ENCODE data around the gene THOP1. TPM values are rescaled to one million over a fixed set of nuclear protein-coding genes. Genes with fewer than 3 reads are reported as not detected.

THOP1 gene
- total RNA-seq, 1 donor from 2014 or later: 60.9 TPM

DNA sequence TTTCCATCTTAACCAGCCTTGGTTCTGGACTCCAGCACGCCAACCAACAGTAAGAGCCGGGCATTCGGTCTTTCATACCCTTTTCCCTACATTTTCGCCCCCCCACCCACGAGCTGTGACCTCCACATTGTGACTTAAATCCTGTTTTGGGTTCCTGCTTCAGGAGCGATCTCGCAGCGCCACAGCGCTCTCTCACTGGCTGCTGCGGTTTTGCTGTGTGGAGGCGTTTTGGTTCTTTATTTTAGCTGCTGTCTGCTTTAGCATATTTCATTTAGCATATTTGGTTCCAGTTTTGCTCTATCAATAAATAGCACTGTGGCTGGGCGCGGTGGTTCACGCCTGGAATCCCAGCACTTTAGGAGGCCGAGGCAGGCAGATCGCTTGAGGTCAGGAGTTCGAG lies 25.9 kb upstream of the THOP1 start:
- intact Hi-C loops (cut with micrococcal nuclease): no loop called here
- Histone ChIP-seq H3K9me3 (replicated peaks) (no peaks in the 10 kb centered on the region), H3K36me3 (peaks cover 99% of the 10 kb centered on the region), H3K4me3 (no peak overlapping the region), H3K27ac (replicated peaks) (no peak overlapping the region), H3K27me3 (ENCODE audit: low read depth) (no peaks in the 10 kb centered on the region), H3K4me1 (no peaks in the 10 kb centered on the region)
- TF ChIP-seq CTCF (IDR thresholded peaks at IDR 0.05; ENCODE audit: borderline replicate concordance): no peak
- no peak for DNase-seq

DNA sequence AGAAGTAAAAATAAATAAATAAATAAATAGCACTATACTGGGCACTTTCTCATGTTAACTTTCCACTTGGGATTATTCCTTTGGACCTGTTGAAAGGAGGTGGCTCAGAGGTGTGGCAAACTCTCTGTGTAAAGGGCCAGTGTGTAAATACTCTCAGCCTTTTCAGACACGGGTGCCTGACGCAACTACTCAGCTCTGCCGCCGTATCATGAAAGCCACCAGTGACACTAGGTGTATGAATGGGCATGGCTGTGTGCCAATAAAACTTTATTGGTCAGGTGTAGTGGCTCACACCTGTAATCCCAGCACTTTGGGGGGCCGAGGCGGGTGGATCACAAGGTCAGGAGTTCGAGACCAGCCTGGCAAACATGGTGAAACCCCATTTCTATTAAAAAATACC lies 25.3 kb upstream of the THOP1 start:
- Histone ChIP-seq H3K4me1 (no peaks in the 10 kb centered on the region), H3K27ac (replicated peaks) (no peak overlapping the region), H3K36me3 (peaks cover 99% of the 10 kb centered on the region), H3K4me3 (no peak overlapping the region), H3K9me3 (replicated peaks) (no peaks in the 10 kb centered on the region), H3K27me3 (ENCODE audit: low read depth) (no peaks in the 10 kb centered on the region)
- no peak for TF ChIP-seq CTCF (IDR thresholded peaks at IDR 0.05; ENCODE audit: borderline replicate concordance)
- intact Hi-C loops (cut with micrococcal nuclease): no loop called here
- no peak for DNase-seq

DNA sequence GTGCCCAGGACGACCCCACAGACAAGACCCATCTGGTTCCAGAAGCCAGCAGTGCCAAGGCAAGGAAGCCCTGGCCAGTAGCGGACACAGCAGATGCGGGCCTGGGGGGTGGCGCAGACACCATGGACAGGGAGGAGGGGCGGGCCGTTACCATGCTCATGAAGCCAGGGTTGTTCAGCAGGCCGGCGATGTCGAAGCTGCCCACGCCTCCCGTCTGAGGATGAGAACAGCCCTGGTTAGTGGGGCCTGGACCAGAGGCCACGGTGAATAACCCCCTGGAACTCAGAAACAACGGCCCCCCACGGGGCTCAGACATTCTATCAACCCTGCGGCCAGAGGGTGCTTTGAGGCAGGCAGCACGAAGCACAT lies 24.0 kb upstream of the THOP1 start:
- Histone ChIP-seq H3K36me3 (peaks cover 99% of the 10 kb centered on the region), H3K4me3 (no peak overlapping the region), H3K27ac (replicated peaks) (no peak overlapping the region), H3K4me1 (no peaks in the 10 kb centered on the region), H3K27me3 (ENCODE audit: low read depth) (no peaks in the 10 kb centered on the region), H3K9me3 (replicated peaks) (no peaks in the 10 kb centered on the region)
- no peak for TF ChIP-seq CTCF (IDR thresholded peaks at IDR 0.05; ENCODE audit: borderline replicate concordance)
- no peak for DNase-seq
- intact Hi-C loops (cut with micrococcal nuclease): no loop called here

DNA sequence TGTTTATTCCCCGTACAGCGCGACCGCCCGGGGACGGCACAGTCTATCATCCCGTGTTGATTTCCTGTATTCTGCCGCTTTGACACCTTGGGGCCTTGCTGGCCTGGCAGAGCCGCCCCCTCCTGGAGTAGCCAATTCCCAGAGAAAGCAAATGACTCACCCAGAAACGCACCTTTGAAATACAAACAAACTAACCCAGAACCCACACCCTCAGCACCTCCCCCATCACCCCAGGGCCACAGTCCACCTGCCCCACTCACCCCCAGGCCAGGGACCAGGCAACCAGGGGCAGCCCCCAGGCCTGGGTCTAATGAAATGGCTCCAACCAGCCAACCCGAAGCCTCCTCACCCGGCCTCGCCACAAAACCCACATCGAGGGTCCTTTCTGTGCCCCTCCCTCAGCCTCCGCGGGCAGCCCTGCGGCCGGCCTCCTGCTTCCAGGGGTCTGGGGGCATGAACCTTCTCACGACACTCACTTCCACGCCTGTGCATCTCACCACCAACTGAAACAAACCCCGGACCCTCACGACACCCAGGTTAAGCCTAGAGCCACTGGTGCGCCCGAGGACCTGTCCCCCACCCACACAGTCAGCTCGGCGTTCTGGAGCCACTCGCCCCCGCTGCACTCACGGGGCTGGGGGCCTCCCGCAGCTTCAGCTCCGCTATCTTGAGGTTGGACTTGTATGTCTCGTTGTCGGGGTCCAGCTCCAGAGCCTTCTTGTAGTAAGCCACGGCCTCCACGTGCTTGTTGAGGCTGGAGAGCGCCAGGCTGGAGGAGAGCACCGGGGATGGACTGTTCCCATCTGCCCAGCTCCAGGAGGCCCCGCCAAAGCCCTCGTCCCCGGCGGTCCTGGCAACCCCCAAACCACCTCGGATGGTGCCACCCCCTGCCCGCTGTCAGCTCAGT lies 23.2 kb upstream of the THOP1 start:
- no peak for DNase-seq
- no peaks in the 10 kb centered on the region for H3K27me3 ChIP-seq (ENCODE audit: low read depth)
- peaks cover 99% of the 10 kb centered on the region for H3K36me3 ChIP-seq
- no peak for TF ChIP-seq CTCF (IDR thresholded peaks at IDR 0.05; ENCODE audit: borderline replicate concordance)
- H3K4me3 ChIP-seq: no peak overlapping the region
- no peak overlapping the region for H3K27ac ChIP-seq (replicated peaks)
- no peaks in the 10 kb centered on the region for H3K9me3 ChIP-seq (replicated peaks)
- H3K4me1 ChIP-seq: no peaks in the 10 kb centered on the region
- intact Hi-C loops (cut with micrococcal nuclease): no loop called here

GRCh38 chr19:2762783-2763496 lies 22.4 kb upstream of the THOP1 start:
- Histone ChIP-seq H3K4me3 (no peak overlapping the region), H3K27ac (replicated peaks) (no peak overlapping the region), H3K27me3 (ENCODE audit: low read depth) (no peaks in the 10 kb centered on the region), H3K4me1 (peaks cover under 1% of the 10 kb centered on the region), H3K9me3 (replicated peaks) (no peaks in the 10 kb centered on the region), H3K36me3 (peaks cover 99% of the 10 kb centered on the region)
- intact Hi-C loops (cut with micrococcal nuclease): no loop called here
- no peak for DNase-seq
- TF ChIP-seq CTCF (IDR thresholded peaks at IDR 0.05; ENCODE audit: borderline replicate concordance): no peak
